IPS DF 4.7 (cell line): ENCODE measurements around the gene MMUT.
"Not testable (repeated sequence)": the region's sequence is repeated elsewhere in the genome, so short reads cannot be mapped to it uniquely, and the experiment has no call there.

Experiments
- DNase-seq: peaks from one replicate; pipeline ENCODE4 v3.0.0-alpha.2; 2013; ENCODE audit warnings: low spot score; ENCODE audit errors: extremely low read depth

The MMUT gene

DNA sequence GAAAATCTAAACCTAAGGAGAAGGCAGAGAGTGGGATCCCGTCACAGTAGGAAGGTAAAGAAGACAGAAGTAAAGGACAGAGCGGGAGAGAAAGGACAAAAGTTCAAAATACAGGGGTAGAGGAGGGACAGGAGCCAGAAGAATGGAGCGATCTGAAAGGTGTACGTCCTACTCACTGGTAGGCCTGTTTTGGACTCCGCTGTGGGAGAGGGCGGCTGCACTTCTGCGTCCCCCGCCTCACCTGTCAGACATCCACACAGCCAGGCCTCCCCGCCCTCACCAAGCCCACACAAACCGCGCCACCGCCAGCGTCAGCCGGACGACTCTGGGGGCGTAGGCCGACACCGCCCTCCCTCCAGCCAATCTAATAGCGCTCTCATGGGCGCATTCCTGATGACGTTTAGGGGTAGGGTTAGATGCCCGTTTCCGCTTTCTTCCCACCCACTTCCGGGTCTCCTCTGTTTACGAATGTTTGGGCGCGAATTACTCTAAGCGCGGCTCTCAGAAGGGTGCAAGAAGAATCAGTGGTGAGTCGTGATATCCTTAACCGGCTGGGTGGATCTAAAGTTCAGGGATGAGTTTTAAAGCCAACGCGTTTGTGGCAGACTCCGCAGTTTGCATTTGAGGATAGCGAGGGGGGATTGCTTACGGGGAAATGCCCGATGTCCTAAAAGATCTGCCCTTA lies at the start of gene MMUT, which contains the start of gene CENPQ:
TSS of gene MMUT (minus strand) at position 327 of the 685 bp plus-strand sequence. CDS start 3,787 bp downstream, outside the sequence.
TSS of gene CENPQ (plus strand) at position 444 of the 685 bp plus-strand sequence. CDS start 6,807 bp downstream, outside the sequence.
- peak; percentile 89 for DNase-seq

- no peak for DNase-seq
Observed at GRCh38 chr6:49509342-49509741, 46.3 kb upstream of the MMUT start.

DNA sequence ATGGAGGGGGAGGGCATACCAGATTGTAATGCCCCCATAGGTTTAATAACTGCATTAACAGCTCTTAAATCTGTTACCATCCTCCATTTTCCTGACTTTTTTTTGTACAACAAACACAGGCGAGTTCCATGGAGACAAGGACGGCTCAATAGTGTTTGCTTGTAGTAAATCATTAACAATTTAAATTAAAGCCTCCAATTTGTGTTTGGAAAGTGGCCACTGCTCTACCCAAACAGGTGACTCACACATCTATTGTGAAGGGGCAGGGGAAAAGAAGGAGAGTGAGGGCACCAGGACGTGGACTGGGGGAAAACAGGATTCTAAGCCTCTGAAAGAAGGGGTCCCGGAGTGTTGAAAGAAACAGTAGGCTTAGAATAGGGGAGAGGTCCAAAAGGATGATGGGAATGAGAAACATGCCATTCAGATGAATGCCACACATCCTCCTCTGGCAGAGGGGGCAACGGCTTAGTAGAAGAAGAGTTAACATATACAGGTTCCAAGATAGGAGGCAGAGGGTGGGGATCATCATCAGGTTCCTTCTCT lies 43.6 kb upstream of the MMUT start:
- DNase-seq: no peak

GRCh38 chr6:49504666-49505065 lies 41.6 kb upstream of the MMUT start:
- no peak for DNase-seq

GRCh38 chr6:49499623-49500022 lies 36.6 kb upstream of the MMUT start, which contains the start of gene GLYATL3:
Gene GLYATL3, plus strand, starts transcription at chr6:49499923. Its CDS starts 12,068 bp downstream, at chr6:49511991.
- DNase-seq: no peak

GRCh38 chr6:49499126-49499525 lies 36.1 kb upstream of the MMUT start:
- no peak for DNase-seq

GRCh38 chr6:49497304-49497703 lies 34.3 kb upstream of the MMUT start:
- DNase-seq: no peak

GRCh38 chr6:49490633-49491032 lies 27.6 kb upstream of the MMUT start:
- no peak for DNase-seq

GRCh38 chr6:49483380-49483779 lies 20.3 kb upstream of the MMUT start:
- not testable (repeated sequence) for DNase-seq

GRCh38 chr6:49481846-49482245 lies 18.8 kb upstream of the MMUT start:
- not testable (repeated sequence) for DNase-seq

- no peak for DNase-seq
Observed at GRCh38 chr6:49479308-49479970, 16.4 kb upstream of the MMUT start.

DNA sequence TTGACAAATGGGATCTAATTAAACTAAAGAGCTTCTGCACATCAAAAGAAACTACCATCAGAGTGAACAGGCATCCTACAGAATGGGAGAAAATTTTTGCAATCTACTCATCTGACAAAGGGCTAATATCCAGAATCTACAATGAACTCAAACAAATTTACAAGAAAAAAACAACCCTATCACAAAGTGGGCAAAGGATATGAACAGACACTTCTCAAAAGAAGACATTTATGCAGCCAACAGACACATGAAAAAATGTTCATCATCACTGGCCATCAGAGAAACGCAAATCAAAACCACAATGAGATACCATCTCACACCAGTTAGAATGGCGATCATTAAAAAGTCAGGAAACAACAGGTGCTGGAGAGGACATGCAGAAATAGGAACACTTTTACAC lies 13.5 kb upstream of the MMUT start:
- DNase-seq: not testable (repeated sequence)

DNA sequence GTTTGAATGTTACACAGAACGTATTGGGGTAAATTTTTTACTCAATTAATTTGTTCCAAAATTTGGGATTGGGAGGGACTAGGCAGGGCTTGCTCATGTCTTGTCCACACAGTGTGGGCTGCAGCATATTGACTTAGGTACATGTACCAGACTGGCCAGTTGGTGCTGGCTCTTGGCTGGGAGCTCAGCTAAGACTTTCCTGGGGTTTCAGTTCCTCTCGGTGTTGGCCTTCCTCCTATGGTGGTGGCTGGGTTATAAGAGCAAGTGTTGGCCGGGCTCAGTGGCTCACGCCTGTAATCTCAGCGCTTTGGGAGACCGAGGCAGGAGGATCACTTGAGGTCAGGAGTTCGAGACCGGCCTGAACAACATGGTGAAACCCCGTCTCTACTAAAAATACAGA lies 5.0 kb upstream of the MMUT start:
- no peak for DNase-seq

- no peak for DNase-seq
Observed at GRCh38 chr6:49464691-49465090, 1.6 kb upstream of the MMUT start.

- DNase-seq: no peak
Observed at GRCh38 chr6:49463612-49463967, 537 bp upstream of the MMUT start.

DNA sequence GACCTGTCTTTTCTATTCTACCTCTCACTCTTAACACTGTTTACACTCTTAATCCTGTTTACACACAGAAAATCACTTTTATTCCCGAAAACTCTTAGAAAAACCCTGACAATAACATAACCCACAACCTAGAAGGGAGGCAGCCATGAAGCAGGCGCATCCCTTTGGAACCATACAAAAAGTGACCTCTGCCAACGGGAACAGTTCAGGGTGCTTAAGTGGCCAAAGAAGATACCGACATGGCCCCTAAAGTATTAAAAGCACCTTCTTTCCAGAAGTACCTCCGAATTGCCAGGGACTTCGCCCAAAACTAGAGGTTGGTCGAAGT lies 490 bp downstream of the MMUT start:
- DNase-seq: no peak

DNA sequence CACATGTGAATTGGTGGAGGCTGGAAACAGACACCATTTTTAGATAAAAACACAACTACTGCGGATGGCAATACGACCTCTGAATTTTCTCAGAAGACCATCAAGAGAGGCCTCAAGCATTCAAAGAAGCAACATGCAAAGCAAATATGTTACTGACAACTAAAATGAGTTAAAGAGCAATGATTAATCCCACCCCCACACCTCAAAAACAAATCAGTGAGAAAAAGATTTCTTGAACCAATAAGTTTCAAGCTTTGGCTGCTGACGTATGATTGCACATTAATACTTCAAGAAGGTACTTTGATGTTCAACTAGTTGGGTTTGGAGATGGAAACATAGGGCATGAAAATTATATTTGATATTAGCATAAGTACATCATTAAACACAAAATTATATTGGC lies 982 bp downstream of the MMUT start:
- no peak for DNase-seq

DNA sequence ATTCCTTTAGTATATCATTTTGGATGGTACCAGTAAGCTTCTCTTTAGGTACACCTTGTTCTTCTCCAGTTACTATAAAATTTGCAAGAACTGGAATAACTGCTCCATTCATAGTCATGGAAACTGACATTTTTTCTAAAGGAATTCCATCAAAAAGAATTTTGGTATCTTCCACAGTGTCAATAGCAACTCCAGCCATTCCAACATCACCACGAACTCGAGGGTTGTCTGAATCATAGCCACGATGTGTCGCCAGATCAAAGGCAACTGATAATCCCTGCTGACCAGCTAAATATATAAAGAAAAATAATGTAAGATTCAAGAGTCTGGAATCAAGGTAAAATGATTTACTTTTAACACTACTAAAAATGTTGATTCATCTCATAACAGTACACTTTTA lies 5.3 kb downstream of the MMUT start:
- DNase-seq: no peak

- DNase-seq: no peak
Observed at GRCh38 chr6:49454787-49455709, 8.0 kb downstream of the MMUT start.

DNA sequence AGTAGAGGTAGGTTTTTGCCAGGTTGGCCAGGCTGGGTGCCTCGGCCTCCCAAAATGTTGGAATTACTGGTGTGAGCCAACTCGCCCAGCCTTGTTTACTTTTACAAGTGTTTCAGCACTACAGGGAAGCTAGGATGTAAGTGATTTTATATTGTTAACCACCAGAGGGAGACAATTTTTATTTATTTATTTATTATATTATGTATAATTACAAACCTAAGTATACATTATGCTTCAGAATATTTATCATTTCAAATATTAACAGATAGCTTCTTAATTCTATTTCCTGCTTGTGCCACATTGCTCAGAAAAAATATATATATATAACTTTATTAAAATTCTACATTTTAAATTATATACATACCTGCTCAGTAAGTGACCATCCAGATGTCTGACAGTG lies 9.8 kb downstream of the MMUT start:
- DNase-seq: no peak

DNA sequence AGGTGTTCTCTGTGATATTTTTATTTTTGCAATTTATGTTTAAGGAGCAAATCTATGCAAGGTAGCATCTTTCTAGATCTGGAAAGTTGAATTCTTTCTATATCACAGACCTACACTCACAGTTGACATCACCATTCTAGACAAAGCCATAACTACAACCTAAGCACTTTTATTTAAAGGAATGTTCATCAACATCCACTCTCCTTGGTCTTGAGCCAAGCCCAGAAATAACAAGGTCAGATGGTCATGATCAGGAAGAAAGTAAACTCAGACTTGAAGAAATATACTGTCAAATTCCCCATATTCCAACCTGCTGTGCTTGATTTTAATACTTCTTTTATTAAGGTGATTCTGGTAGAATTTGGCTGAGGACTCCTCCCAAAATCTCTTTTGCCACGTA lies 32.2 kb downstream of the MMUT start:
- DNase-seq: no peak

GRCh38 chr6:49430187-49430586 lies 32.9 kb downstream of the MMUT start:
- no peak for DNase-seq
